Renal pelvis (tissue), 4 donors: Measurements from ENCODE around the gene EIF2B2. TPM values are rescaled to one million over a fixed set of nuclear protein-coding genes. Genes with fewer than 3 reads are reported as not detected.

Source experiments
- DNase-seq: peaks from one replicate; pipeline ENCODE4 v3.0.0-alpha.2; 2013
- polyA plus RNA-seq, 3 donors: library from polyadenylated mRNA; unstranded; fragments of 120-200 nt; gene quantifications; one replicate each; pipeline ENCODE4 v1.2.1, GENCODE V29; 2013; ENCODE audit not compliant: insufficient read length in 3 of 3

Gene EIF2B2
- polyA plus RNA-seq, 3 donors = 60.2 to 68.0 (median 64.8) TPM

DNA sequence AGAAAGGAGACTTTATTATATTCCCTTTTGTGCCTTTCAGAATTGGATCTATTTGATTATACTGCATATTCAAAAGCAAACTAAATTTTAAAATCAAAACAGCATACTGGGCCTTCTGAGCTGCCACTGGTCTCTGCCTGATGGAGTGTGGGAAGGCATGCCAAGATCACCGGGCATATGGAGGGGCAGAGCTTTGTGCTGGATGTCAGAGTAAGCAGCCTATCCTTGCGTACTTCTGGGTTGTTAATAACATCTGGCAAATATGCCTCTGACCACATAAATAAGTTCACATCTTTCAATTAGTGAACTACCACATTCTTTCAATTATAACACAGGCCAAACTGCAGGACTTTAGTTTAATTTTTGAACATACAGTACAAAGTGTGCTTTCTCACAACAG, 30.2 kb downstream of the EIF2B2 start:
- DNase-seq = no peak

DNA sequence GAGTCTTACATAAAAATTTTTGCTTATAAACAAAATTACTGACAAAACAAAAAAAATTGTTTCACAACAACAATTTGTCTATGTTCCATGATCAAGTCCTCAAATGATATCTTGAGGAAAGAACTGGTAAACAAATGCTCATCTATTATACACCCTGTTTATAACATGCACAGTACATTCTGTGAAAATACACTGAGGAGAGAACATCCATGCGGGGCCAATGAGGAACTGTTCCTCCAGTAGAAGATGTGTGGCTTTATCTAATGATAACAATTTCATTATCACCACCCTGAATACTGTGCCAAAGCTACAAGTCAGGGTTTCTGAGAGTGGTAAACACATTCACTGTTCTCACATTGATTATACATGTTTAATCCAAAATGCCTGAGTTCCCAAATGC, 37.8 kb downstream of the EIF2B2 start:
- no peak for DNase-seq

- DNase-seq = no peak
Measured at GRCh38 chr14:75040959-75041358, 38.2 kb downstream of the EIF2B2 start.

GRCh38 chr14:75041613-75042012, 38.9 kb downstream of the EIF2B2 start:
- no peak for DNase-seq

GRCh38 chr14:75042035-75042434, 39.3 kb downstream of the EIF2B2 start:
- no peak for DNase-seq

DNA sequence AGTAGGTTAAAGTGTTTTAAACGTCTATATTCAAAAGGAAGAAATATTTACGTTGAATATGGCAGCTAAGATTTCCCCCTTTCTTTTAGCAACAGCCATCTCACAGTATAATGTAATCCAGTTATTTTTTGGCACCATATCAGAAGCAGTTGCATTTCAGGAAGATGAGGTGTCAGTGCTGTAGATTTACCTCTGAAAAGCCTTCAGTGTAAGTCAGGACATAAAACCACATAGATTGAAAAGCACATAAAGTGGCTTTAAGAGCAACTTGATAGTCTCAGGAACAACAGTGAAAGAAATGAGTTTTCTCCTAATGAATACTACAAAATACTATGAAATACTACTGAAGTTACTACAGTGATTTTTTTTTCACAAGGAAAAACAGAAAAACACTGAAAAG, 41.6 kb downstream of the EIF2B2 start:
- DNase-seq = no peak

GRCh38 chr14:75044752-75045151, 42.0 kb downstream of the EIF2B2 start:
- no peak for DNase-seq

- no peak for DNase-seq
Measured at GRCh38 chr14:75046275-75046674, 43.6 kb downstream of the EIF2B2 start.

GRCh38 chr14:75046899-75047298, 44.2 kb downstream of the EIF2B2 start:
- DNase-seq = no peak

DNA sequence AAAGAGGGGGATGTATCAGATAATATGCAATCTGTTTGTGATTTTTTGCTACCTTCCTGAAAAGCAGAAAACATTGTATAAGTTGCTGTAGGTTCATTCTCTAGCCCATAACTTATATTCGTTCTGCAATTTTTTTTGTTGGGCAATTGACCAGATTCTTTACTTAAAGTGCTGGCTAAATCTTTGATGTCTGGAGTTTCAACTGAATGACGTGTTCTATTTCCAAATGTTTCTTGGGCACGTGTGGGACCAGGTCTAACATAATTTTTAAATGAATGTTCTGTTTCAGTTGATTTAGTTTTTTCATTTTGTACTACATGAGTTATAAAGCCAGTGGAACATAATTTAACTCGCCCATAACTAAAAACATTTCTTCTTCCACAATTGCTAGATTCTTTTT, 44.8 kb downstream of the EIF2B2 start:
- no peak for DNase-seq

- DNase-seq = no peak
Measured at GRCh38 chr14:75048101-75048500, 45.4 kb downstream of the EIF2B2 start.

- DNase-seq = no peak
Measured at GRCh38 chr14:75049136-75049535, 46.4 kb downstream of the EIF2B2 start.

- no peak for DNase-seq
Measured at GRCh38 chr14:75049731-75050201, 47.0 kb downstream of the EIF2B2 start.

DNA sequence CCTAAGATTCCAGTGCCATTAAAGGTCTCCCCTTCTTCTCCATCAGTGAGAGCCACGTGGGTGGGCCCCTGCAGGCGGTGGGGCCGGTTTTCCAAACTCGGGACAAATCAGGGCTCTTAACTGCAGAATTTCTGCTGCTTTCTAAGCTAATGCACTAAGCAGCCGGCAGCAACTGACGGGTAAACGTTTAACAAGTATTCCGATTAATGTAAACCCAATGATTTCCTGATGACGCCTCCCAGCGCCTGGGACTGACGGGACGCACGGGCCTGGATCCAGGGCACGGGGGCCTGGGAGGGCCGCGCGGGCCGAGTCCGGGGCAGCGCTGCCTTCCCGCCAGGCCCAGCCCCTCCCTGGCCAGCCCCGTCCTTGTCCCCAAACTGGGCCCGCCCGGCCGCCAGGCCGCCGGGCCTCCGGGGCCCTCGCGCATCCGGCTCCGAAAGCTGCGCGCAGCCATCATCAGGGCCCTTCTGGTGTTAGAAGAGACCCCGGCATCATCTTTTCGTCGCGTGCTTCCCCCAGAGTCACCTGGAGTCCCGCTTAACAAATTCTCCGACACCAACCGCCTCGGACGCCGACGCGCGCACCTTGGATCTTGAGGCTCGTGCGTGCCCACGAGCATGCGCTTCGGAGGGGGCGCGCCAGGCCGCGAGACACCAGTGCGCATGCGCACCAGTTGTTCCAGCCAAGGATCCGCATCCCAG, 48.3 kb downstream of the EIF2B2 start, which contains the start of gene MLH3:
Gene MLH3 (minus strand): TSS at position 616 of the 704 bp plus-strand sequence. CDS start 1,812 bp downstream, outside the sequence.
- peak; percentile 89 for DNase-seq

DNA sequence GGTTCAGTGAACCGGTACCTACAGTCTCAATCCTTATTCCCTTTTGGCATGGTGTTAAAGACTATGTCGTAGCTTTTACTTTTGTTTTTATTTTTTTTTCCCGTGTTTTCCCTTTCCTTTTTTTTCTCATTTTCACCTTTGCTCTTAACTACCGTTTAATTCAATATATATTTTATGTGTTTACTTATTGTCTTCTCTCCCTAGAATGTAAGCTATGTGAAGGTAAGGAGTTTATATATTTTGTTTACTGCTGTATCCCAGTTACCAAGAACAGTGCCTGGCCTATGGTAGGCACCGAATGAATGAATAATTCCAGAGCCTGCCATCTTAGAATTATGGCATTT, 48.8 kb downstream of the EIF2B2 start:
- no peak for DNase-seq

GRCh38 chr14:75053396-75054291, 50.9 kb downstream of the EIF2B2 start:
- DNase-seq = no peak

- no peak for DNase-seq
Measured at GRCh38 chr14:75054421-75054820, 51.7 kb downstream of the EIF2B2 start.

DNA sequence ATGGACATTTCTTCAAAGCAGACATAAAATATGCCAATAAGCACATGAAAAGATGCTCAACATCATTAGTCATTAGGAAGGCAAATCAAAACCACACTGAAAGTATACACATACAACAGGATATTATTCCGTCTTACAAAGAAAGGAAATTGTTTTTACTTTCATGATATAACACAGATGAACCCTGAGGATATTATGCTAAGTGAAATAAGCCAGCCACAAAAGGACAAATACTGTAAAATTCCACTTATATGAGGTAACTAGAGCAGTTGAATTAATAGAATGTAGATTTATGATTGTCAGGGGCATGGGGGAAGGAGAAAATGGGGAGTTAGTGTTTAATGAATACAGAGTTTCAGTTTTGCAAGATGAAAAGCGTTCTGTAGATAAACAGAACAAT, 56.9 kb downstream of the EIF2B2 start:
- no peak for DNase-seq

DNA sequence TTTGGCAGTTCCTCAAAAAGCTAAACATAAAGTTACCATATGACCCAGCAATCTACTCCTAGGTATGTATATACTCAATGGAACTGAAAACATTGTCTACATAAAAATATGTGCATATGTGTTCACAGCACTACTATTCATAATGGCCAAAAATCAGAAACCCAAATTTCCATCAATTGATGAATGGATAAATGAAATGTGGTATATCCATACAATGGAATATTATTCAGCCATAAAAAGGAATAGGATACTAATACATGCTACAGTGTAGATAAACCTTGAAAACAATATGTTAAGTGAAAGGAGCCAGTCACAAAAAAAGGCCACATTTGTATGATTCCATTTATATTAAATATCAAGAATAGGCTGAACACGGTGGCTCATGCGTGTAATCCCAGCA, 57.7 kb downstream of the EIF2B2 start:
- DNase-seq = no peak
